HepG2 (cell line): ENCODE results near the gene BCAN. TPM values are rescaled to one million over a fixed set of nuclear protein-coding genes. Genes with fewer than 3 reads are reported as not detected.

Source experiments
- ATAD3A ChIP-seq: sonication (generic); formaldehyde crosslinking; IDR thresholded peaks from 2 replicates; pipeline ENCODE4 v1.4.0; 2020; ENCODE audit warnings: missing genetic modification reagents
- ELF3 ChIP-seq: IDR thresholded peaks from 2 replicates; pipeline ENCODE4 v1.6.1; 2016; ENCODE audit warnings: missing genetic modification reagents, missing compliant biosample characterization
- FUBP1 ChIP-seq: sonication (generic); formaldehyde crosslinking; IDR thresholded peaks from 2 replicates; pipeline ENCODE4 v1.5.1; 2020; ENCODE audit warnings: missing genetic modification reagents, mild to moderate bottlenecking, borderline replicate concordance
- JDP2 ChIP-seq: sonication (generic); formaldehyde crosslinking; IDR thresholded peaks from 2 replicates; pipeline ENCODE4 v1.8.1; 2022; ENCODE audit warnings: missing genetic modification reagents, borderline replicate concordance
- JUNB ChIP-seq: sonication (generic); formaldehyde crosslinking; IDR thresholded peaks from 2 replicates; pipeline ENCODE4 v1.8.0; 2022; ENCODE audit warnings: missing genetic modification reagents, mild to moderate bottlenecking, borderline replicate concordance
- KMT2A ChIP-seq: sonication (generic); formaldehyde crosslinking; IDR thresholded peaks from 2 replicates; pipeline ENCODE4 v1.4.0; 2020; ENCODE audit warnings: missing genetic modification reagents
- NFE2L1 ChIP-seq: sonication (generic); formaldehyde crosslinking; IDR thresholded peaks from 2 replicates; pipeline ENCODE4 v1.4.0; 2020; ENCODE audit warnings: missing genetic modification reagents, mild to moderate bottlenecking, borderline replicate concordance
- NFRKB ChIP-seq: fragments of 450-650 bp; IDR thresholded peaks from 2 replicates; pipeline ENCODE4 v1.6.1; 2017
- RBFOX2 ChIP-seq: fragments of 200-400 bp; formaldehyde crosslinking; IDR thresholded peaks from 2 replicates; pipeline ENCODE4 v1.6.1; 2017; ENCODE audit warnings: low read depth, mild to moderate bottlenecking, low read length
- SKI ChIP-seq: fragments of 450-650 bp; IDR thresholded peaks from one replicate; pipeline ENCODE4 v1.6.1; 2018; ENCODE audit warnings: mild to moderate bottlenecking; ENCODE audit not compliant: partially characterized antibody
- SPEN ChIP-seq: sonication (generic); formaldehyde crosslinking; IDR thresholded peaks from 2 replicates; pipeline ENCODE4 v1.5.1; 2020; ENCODE audit warnings: low read depth, mild to moderate bottlenecking, missing genetic modification reagents
- TCF7L2 ChIP-seq: IDR thresholded peaks from 2 replicates; pipeline ENCODE4 v1.6.1; 2011; ENCODE audit warnings: mild to moderate bottlenecking, low read depth, low read length, moderate library complexity
- ZFP91 ChIP-seq: sonication (generic); formaldehyde crosslinking; IDR thresholded peaks from 2 replicates; pipeline ENCODE4 v1.9.0; 2022; ENCODE audit warnings: missing genetic modification reagents, mild to moderate bottlenecking, borderline replicate concordance
- ZIK1 ChIP-seq: sonication (generic); formaldehyde crosslinking; IDR thresholded peaks from 2 replicates; pipeline ENCODE4 v1.5.0; 2020; ENCODE audit warnings: mild to moderate bottlenecking, low read depth, missing genetic modification reagents, borderline replicate concordance
- ZKSCAN8 ChIP-seq: IDR thresholded peaks from 2 replicates; pipeline ENCODE4 v1.6.1; 2016; ENCODE audit warnings: borderline replicate concordance, missing genetic modification reagents, missing compliant biosample characterization
- ZNF124 ChIP-seq: sonication (generic); formaldehyde crosslinking; IDR thresholded peaks from 2 replicates; pipeline ENCODE4 v1.4.0; 2020; ENCODE audit warnings: missing genetic modification reagents
- ZNF136 ChIP-seq: sonication (generic); formaldehyde crosslinking; IDR thresholded peaks from 2 replicates; pipeline ENCODE4 v1.8.1; 2022; ENCODE audit warnings: low read depth, mild to moderate bottlenecking, moderate library complexity, missing genetic modification reagents
- ZNF207 ChIP-seq: fragments of 450-650 bp; IDR thresholded peaks from 2 replicates; pipeline ENCODE4 v1.6.1; 2016; ENCODE audit warnings: antibody characterized with exemption, borderline replicate concordance
- ZNF382 ChIP-seq: sonication (generic); formaldehyde crosslinking; IDR thresholded peaks from 2 replicates; pipeline ENCODE4 v1.5.0; 2020; ENCODE audit warnings: missing genetic modification reagents, mild to moderate bottlenecking, borderline replicate concordance
- ZNF44 ChIP-seq: sonication (generic); formaldehyde crosslinking; IDR thresholded peaks from 2 replicates; pipeline ENCODE4 v1.5.1; 2020; ENCODE audit warnings: mild to moderate bottlenecking, missing genetic modification reagents
- ZNF451 ChIP-seq: sonication (generic); formaldehyde crosslinking; IDR thresholded peaks from 2 replicates; pipeline ENCODE4 v1.5.0; 2020; ENCODE audit warnings: mild to moderate bottlenecking, missing genetic modification reagents
- ZNF547 ChIP-seq: sonication (generic); formaldehyde crosslinking; IDR thresholded peaks from 2 replicates; pipeline ENCODE4 v1.5.1; 2020; ENCODE audit warnings: mild to moderate bottlenecking, missing genetic modification reagents
- ZNF772 ChIP-seq: sonication (generic); formaldehyde crosslinking; IDR thresholded peaks from 2 replicates; pipeline ENCODE4 v1.5.0; 2020; ENCODE audit warnings: mild to moderate bottlenecking, missing genetic modification reagents
- polyA plus RNA-seq, 8 experiments: library from polyadenylated mRNA; depleted of rRNA in 3 of 8; stranded (reverse) in 7 of 8; unstranded in 1 of 8; fragments of >200 nt; fragmentation: Illumina TruSeq in 4 of 8; extraction: Trizol in 4 of 8; gene quantifications; 2 replicates each; pipeline versions ENCODE4 v1.2.1 to v1.2.3, GENCODE V29; 2011 to 2016; ENCODE audit warnings: low read depth in 4 of 8, missing spikeins in 1 of 8, mixed read lengths in 1 of 8; ENCODE audit not compliant: insufficient read depth in 1 of 8
- total RNA-seq, 5 experiments: library from RNA; depleted of rRNA; stranded (reverse); fragments of >200 nt; fragmentation: Illumina TruSeq; extraction: Trizol; gene quantifications; 2 replicates each; pipeline ENCODE4 v1.2.3, GENCODE V29; 2016; ENCODE audit warnings: low read depth in 1 of 5
- TF ChIP-seq, protein P1 (sequence below): sonication (generic); formaldehyde crosslinking; IDR thresholded peaks from 2 replicates; pipeline ENCODE4 v1.8.1; 2023; ENCODE audit warnings: mild to moderate bottlenecking, missing genetic modification reagents
- TF ChIP-seq, protein P2 (sequence below): IDR thresholded peaks from 2 replicates; pipeline ENCODE4 v1.6.1; 2016

Gene BCAN
- total and polyA plus RNA-seq, 2 of the 13 experiments (the other 11 are each of a cell fraction or from before 2014, with no cell fraction given) = not detected

GRCh38 chr1:156601122-156601830 is 40.6 kb upstream of the BCAN start, which contains the start of gene GPATCH4 (continued):
- TF ChIP-seq FUBP1 (no peak; the same call in 1 of the 2 replicates), ZNF124 (CRISPR knock-in tag) (peak; percentile 89), ELF3 (CRISPR knock-in tag) (peak; percentile 77; the same call in 1 of the 2 replicates), ZNF382 (CRISPR knock-in tag) (no peak), JUNB (CRISPR knock-in tag) (no peak), ZIK1 (no peak), ZFP91 (peak; percentile 46; the same call in 1 of the 2 replicates), SPEN (CRISPR knock-in tag) (peak; percentile 58; the same call in 1 of the 2 replicates), KMT2A (CRISPR knock-in tag) (peak; percentile 66), ZNF136 (CRISPR knock-in tag) (peak; percentile 40; the same call in 1 of the 2 replicates), RBFOX2 (no peak), ZNF451 (CRISPR knock-in tag) (no peak), NFE2L1 (CRISPR knock-in tag) (no peak), ATAD3A (CRISPR knock-in tag) (no peak), ZNF772 (CRISPR knock-in tag) (peak; percentile 60), TCF7L2 (no peak), ZNF547 (peak; percentile 60; the same call in 1 of the 2 replicates), SKI (no peak), ZKSCAN8 (CRISPR knock-in tag) (no peak), ZNF207 (no peak), JDP2 (no peak), ZNF44 (CRISPR knock-in tag) (peak; percentile 76; the same call in 1 of the 2 replicates), NFRKB (peak; percentile 38; the same call in 1 of the 2 replicates)
- TF ChIP-seq, protein P1, sequence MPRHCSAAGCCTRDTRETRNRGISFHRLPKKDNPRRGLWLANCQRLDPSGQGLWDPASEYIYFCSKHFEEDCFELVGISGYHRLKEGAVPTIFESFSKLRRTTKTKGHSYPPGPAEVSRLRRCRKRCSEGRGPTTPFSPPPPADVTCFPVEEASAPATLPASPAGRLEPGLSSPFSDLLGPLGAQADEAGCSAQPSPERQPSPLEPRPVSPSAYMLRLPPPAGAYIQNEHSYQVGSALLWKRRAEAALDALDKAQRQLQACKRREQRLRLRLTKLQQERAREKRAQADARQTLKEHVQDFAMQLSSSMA (CRISPR knock-in tag) = 0 out of 2 replicates have a peak, but pooled peaks have one; percentile 48
- TF ChIP-seq, protein P2, sequence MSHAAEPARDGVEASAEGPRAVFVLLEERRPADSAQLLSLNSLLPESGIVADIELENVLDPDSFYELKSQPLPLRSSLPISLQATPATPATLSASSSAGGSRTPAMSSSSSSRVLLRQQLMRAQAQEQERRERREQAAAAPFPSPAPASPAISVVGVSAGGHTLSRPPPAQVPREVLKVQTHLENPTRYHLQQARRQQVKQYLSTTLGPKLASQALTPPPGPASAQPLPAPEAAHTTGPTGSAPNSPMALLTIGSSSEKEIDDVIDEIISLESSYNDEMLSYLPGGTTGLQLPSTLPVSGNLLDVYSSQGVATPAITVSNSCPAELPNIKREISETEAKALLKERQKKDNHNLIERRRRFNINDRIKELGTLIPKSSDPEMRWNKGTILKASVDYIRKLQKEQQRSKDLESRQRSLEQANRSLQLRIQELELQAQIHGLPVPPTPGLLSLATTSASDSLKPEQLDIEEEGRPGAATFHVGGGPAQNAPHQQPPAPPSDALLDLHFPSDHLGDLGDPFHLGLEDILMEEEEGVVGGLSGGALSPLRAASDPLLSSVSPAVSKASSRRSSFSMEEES (CRISPR knock-in tag) = peak; percentile 49; the same call in 1 of the 2 replicates
